SK-N-SH (cell line): ENCODE data around the gene TAX1BP1.

ENCODE experiments used
- CTCF ChIP-seq: fragments of 200-600 bp; sonication (generic); IDR thresholded peaks from 2 replicates; pipeline ENCODE4 v1.6.1; 2017; ENCODE audit warnings: antibody characterized with exemption, mild to moderate bottlenecking, moderate library complexity
- USF1 ChIP-seq: IDR thresholded peaks from 2 replicates; pipeline ENCODE4 v1.4.0; 2012; ENCODE audit warnings: low read depth, borderline replicate concordance

GRCh38 chr7:27756298-27756697, 16.3 kb downstream of the TAX1BP1 start:
- TF ChIP-seq CTCF: no peak
- TF ChIP-seq USF1: no peak
